Stimulated activated CD4-positive, alpha-beta T cell treated with anti-CD3 and anti-CD28 coated beads, Interleukin-4, amount 100 ng/mL, for 48 hours (primary cell): ENCODE data around the gene GSE1.

ENCODE experiments used
- DNase-seq, 2 donors: peaks; one replicate each; pipeline ENCODE4 v3.0.0-alpha.2; 2020; ENCODE audit warnings: low read depth in 2 of 2

GSE1 gene

GRCh38 chr16:85633888-85634287 is 20.8 kb downstream of the GSE1 start:
- no peak for DNase-seq

- no peak for DNase-seq
These were observed 21.8 kb downstream of the GSE1 start for GRCh38 chr16:85634747-85635544.

GRCh38 chr16:85635545-85636140 is 22.5 kb downstream of the GSE1 start:
- no peak for DNase-seq

- DNase-seq = no peak
These were observed 23.2 kb downstream of the GSE1 start for GRCh38 chr16:85636234-85636812.

GRCh38 chr16:85637061-85637807 is 24.1 kb downstream of the GSE1 start:
- no peak for DNase-seq

GRCh38 chr16:85637808-85638647 is 24.9 kb downstream of the GSE1 start:
- DNase-seq = no peak

- no peak for DNase-seq
These were observed 25.7 kb downstream of the GSE1 start for GRCh38 chr16:85638695-85639409.

- no peak for DNase-seq
These were observed 26.6 kb downstream of the GSE1 start for GRCh38 chr16:85639529-85640253.

GRCh38 chr16:85640254-85640558 is 27.1 kb downstream of the GSE1 start:
- no peak for DNase-seq

- DNase-seq = no peak
These were observed 27.5 kb downstream of the GSE1 start for GRCh38 chr16:85640585-85640984.

GRCh38 chr16:85641305-85641704 is 28.2 kb downstream of the GSE1 start:
- no peak for DNase-seq

- no peak for DNase-seq
These were observed 28.7 kb downstream of the GSE1 start for GRCh38 chr16:85641776-85642176.

GRCh38 chr16:85642762-85643358 is 29.7 kb downstream of the GSE1 start:
- no peak for DNase-seq

GRCh38 chr16:85643631-85644030 is 30.5 kb downstream of the GSE1 start:
- DNase-seq = no peak

- DNase-seq = no peak
These were observed 31.1 kb downstream of the GSE1 start for GRCh38 chr16:85644093-85644712.

GRCh38 chr16:85645021-85645589 is 32.0 kb downstream of the GSE1 start:
- no peak for DNase-seq

GRCh38 chr16:85646358-85646907 is 33.3 kb downstream of the GSE1 start:
- DNase-seq = no peak

GRCh38 chr16:85646976-85647375 is 33.9 kb downstream of the GSE1 start:
- no peak for DNase-seq
